Breast epithelium (tissue), 4 donors: ENCODE data around the gene IRX4. TPM values are rescaled to one million over a fixed set of nuclear protein-coding genes. Genes with fewer than 3 reads are reported as not detected.

ENCODE experiments used
- DNase-seq, 2 donors: peaks; one replicate each; pipeline ENCODE4 v3.0.0-alpha.2; 2019; ENCODE audit warnings: low spot score in 2 of 2
- H3K27ac ChIP-seq, 2 donors: fragments of 200-600 bp; sonication (generic) in 1 of 2; one replicate each; pipeline ENCODE4 v1.5.1; 2016 to 2019; ENCODE audit warnings: mild to moderate bottlenecking in 1 of 2
- H3K27me3 ChIP-seq, 2 donors: fragments of 200-600 bp; sonication (generic) in 1 of 2; one replicate each; pipeline versions ENCODE4 v1.5.1 to v1.6.0; 2017 to 2019; ENCODE audit warnings: control low read depth in 1 of 2, mild to moderate bottlenecking in 1 of 2
- H3K36me3 ChIP-seq: fragments of 200-600 bp; one replicate; pipeline ENCODE4 v1.5.1; 2019
- H3K4me1 ChIP-seq, 2 donors: fragments of 200-600 bp; sonication (generic); one replicate each; pipeline ENCODE4 v1.5.1; 2016 to 2019; ENCODE audit warnings: control low read depth in 1 of 2
- H3K4me3 ChIP-seq, 3 donors: fragments of 200-600 bp; sonication (generic); 1 replicate in 2 of 3; 2 replicates in 1 of 3; pipeline ENCODE4 v1.5.1; 2016 to 2019; ENCODE audit warnings: mild to moderate bottlenecking in 3 of 3, moderate library complexity in 2 of 3
- H3K9me3 ChIP-seq, 2 donors: fragments of 200-600 bp; sonication (generic) in 1 of 2; one replicate each; pipeline ENCODE4 v1.5.1; 2016 to 2019; ENCODE audit warnings: control low read depth in 1 of 2
- POLR2A ChIP-seq: fragments of 450-650 bp; IDR thresholded peaks from one replicate; pipeline ENCODE4 v1.6.1; 2016; ENCODE audit warnings: antibody characterized with exemption, mild to moderate bottlenecking, moderate library complexity
- POLR2AphosphoS5 ChIP-seq, 3 donors: sonication (generic); formaldehyde crosslinking; IDR thresholded peaks; one replicate each; pipeline ENCODE4 v1.6.1; 2017; ENCODE audit warnings: antibody characterized with exemption in 3 of 3
- intact Hi-C: fragments of 100-400 bp; cut with DNase I; formaldehyde crosslinking; loops from one replicate; pipeline ENCODE4 v1.15.1; 2023; ENCODE audit warnings: low total_unique reads
- total RNA-seq, 3 donors: library from RNA; depleted of rRNA; stranded (reverse); fragments of >200 nt; gene quantifications; one replicate each; pipeline ENCODE4 v1.1.0, GENCODE V29; 2016
- TF ChIP-seq, protein P1 (sequence below), 3 donors: fragments of 450-650 bp; IDR thresholded peaks; one replicate each; pipeline ENCODE4 v1.5.1; 2016 to 2017; ENCODE audit warnings: antibody characterized with exemption in 3 of 3, mild to moderate bottlenecking in 3 of 3, moderate library complexity in 3 of 3

IRX4 gene
- total RNA-seq, 3 donors from 2014 or later, result 0.64 to 9.5 (median 2.6) TPM

DNA sequence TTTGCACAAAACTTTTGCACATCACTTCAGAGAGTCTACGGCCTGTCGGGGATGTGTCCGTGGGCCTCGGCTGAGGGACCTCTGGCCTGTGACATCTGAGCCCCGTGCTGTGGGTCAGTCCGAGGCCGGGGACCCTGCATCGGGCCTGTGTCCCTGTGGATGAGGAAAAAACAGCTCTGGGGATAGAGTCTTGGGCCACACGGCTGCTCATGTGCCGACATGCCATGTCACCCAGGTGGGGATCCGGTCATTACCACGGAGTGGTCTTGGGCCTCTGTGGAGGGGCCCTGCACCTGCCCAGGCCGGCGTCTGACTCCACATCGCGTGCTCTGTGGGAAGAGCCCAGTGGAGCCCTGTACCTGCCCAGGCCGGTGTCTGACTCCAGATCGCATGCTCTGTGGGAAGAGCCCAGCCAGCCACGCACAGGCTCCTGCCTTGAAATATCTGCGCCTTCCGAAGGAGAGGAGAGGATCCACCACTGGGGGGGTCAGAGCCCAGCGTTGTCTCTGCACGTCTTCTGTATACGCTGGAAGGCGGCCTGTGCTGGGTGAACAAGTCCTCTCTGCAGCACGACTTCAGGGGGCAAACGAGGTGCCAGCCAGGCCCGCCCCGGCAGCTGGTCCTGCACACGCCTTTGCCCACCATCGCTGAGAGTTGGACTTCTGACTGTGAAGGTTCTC lies 27.5 kb upstream of the IRX4 start:
- TF ChIP-seq, protein P1, sequence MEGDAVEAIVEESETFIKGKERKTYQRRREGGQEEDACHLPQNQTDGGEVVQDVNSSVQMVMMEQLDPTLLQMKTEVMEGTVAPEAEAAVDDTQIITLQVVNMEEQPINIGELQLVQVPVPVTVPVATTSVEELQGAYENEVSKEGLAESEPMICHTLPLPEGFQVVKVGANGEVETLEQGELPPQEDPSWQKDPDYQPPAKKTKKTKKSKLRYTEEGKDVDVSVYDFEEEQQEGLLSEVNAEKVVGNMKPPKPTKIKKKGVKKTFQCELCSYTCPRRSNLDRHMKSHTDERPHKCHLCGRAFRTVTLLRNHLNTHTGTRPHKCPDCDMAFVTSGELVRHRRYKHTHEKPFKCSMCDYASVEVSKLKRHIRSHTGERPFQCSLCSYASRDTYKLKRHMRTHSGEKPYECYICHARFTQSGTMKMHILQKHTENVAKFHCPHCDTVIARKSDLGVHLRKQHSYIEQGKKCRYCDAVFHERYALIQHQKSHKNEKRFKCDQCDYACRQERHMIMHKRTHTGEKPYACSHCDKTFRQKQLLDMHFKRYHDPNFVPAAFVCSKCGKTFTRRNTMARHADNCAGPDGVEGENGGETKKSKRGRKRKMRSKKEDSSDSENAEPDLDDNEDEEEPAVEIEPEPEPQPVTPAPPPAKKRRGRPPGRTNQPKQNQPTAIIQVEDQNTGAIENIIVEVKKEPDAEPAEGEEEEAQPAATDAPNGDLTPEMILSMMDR (IDR thresholded peaks at IDR 0.05), result no peak
- TF ChIP-seq POLR2AphosphoS5 (IDR thresholded peaks at IDR 0.05) (no peak), POLR2A (no peak)
- Histone ChIP-seq H3K27me3 (no peaks in the 10 kb centered on the region), H3K27ac (no peak overlapping the region), H3K36me3 (no peaks in the 10 kb centered on the region), H3K9me3 (peaks cover 4 to 10% of the 10 kb centered on the region in 2 donors), H3K4me1 (no peaks in the 10 kb centered on the region), H3K4me3 (no peak overlapping the region)
- intact Hi-C loops, result no loop called here
- DNase-seq, result peak in 1 of 2 donors; percentile 31

DNA sequence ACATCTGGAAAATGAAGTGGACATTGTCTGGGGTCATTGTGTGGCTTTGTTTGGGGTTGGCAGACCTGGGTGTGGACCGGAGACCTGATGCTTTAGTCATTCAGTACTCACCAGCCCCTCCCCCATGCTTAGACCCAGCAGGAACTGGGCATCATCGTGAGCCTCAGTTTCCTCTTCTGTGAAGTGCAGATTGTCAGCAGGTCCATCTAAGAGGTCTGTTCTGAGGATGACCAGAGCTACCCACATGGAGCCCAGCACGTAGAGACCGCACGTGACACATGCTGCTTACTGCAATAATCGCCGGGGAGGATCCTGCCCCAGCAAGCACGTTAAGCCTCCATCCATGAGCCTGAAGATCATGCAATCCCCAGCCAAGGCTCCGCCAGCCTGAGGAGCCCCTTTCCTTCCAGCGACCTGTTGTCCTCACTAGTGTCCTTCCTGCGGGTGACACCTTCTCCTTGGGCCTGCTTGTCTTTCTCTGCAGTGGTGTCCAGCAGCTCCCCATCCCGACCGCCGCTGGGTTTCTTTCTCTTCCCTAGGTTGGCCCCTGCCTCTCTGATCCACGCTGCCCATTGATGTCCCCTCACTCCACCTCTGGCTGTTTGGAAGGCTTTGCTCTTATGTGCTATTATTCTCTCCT lies 26.7 kb upstream of the IRX4 start:
- DNase-seq, result peak in 1 of 2 donors; percentile 33
- H3K4me3 ChIP-seq, result no peak overlapping the region

DNA sequence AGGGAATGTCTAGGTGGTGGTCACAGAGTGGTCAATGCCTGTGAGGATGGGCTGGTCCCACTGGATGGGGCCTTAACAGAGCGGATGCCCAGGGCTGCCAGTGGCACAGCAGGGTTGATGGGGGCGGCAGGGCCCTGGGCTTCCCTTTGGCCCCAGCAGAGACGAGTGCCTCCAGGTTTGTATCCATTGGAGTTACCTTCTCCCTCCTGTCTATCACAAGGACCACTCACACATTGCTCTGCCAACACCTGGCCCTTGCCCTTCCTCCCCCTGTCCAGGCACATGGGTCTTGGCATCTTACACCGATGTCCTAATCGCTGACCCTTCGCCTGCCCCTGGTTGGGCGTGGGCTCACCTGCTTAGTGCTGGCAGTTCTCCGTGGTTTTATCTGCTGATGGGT lies 26.2 kb upstream of the IRX4 start:
- intact Hi-C loops, result no loop called here
- TF ChIP-seq POLR2AphosphoS5 (IDR thresholded peaks at IDR 0.05), result no peak
- Histone ChIP-seq H3K9me3 (peaks cover 0 to 12% of the 10 kb centered on the region in 2 donors), H3K27me3 (no peaks in the 10 kb centered on the region), H3K27ac (no peak overlapping the region), H3K4me1 (no peaks in the 10 kb centered on the region), H3K36me3 (no peaks in the 10 kb centered on the region), H3K4me3 (no peak overlapping the region)
- DNase-seq, result peak in 1 of 2 donors; percentile 34

More for the DNA sequence above, 26.7 kb upstream of the IRX4 start:
- H3K36me3 ChIP-seq, result no peaks in the 10 kb centered on the region
- no peaks in the 10 kb centered on the region for H3K4me1 ChIP-seq
- TF ChIP-seq, protein P1 (IDR thresholded peaks at IDR 0.05), result no peak
- TF ChIP-seq POLR2AphosphoS5 (IDR thresholded peaks at IDR 0.05) (no peak), POLR2A (no peak)
- intact Hi-C loops, result no loop called here
- H3K9me3 ChIP-seq, result peaks cover 4 to 7% of the 10 kb centered on the region in 2 donors
- H3K27ac ChIP-seq, result no peak overlapping the region
- no peaks in the 10 kb centered on the region for H3K27me3 ChIP-seq

DNA sequence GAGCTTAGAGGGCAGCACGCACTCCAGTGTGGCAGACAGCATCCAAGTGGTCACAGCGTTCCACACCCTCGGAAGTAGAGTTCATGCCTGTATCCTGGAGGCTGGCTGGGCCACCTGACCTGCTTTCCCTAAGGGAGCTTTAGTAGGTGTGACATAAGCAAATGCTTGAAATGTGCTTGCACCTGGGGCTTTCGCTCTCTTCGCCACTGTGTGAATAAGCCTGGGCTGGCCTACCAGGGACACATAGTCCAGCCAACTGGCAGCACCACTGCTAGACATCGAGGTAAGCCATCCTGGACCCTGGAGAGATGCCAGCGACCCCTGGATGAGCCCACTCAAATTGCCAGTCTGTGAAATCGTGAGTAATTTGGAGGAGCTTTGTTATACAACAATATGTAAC lies 24.9 kb upstream of the IRX4 start:
- Histone ChIP-seq H3K9me3 (peaks cover 0 to 12% of the 10 kb centered on the region in 2 donors), H3K36me3 (no peaks in the 10 kb centered on the region), H3K4me1 (no peaks in the 10 kb centered on the region), H3K27me3 (no peaks in the 10 kb centered on the region), H3K4me3 (no peak overlapping the region), H3K27ac (no peak overlapping the region)
- intact Hi-C loops, result no loop called here
- peak in 1 of 2 donors; percentile 46 for DNase-seq
- TF ChIP-seq, protein P1 (IDR thresholded peaks at IDR 0.05), result no peak
- TF ChIP-seq POLR2AphosphoS5 (IDR thresholded peaks at IDR 0.05) (no peak), POLR2A (no peak)

DNA sequence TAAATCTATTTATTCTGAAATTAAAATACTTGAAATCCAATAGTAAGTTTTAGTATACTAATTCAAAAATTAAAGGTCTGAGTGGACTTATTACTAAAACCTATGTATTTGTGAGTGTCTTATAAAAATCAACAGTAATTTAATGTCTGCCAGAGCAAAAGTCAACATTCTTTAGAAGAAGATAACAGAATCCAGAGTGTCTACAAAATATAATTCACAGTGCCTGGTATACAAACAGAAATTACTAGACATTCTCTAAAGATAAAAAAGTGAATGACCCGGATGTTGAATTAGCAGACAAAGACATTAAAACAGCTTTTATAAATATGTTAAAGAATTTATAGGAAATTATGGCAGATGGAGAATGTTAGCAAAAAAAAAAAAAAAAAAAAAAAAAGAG lies 22.4 kb upstream of the IRX4 start:
- Histone ChIP-seq H3K27ac (no peak overlapping the region), H3K36me3 (no peaks in the 10 kb centered on the region), H3K4me1 (no peaks in the 10 kb centered on the region), H3K4me3 (no peak overlapping the region), H3K27me3 (no peaks in the 10 kb centered on the region), H3K9me3 (peaks cover 6 to 12% of the 10 kb centered on the region in 2 donors)
- TF ChIP-seq POLR2A (no peak), POLR2AphosphoS5 (IDR thresholded peaks at IDR 0.05) (no peak)
- TF ChIP-seq, protein P1 (IDR thresholded peaks at IDR 0.05), result no peak
- DNase-seq, result no peak
- intact Hi-C loops, result no loop called here
